ENCODE results near the gene IKBKG. TPM values are rescaled to one million over a fixed set of nuclear protein-coding genes. Genes with fewer than 3 reads are reported as not detected.

Gene IKBKG
- total and polyA plus RNA-seq, 2 of the 13 experiments (the other 11 are each of a cell fraction or from before 2014, with no cell fraction given) = 30.6 to 44.3 TPM

- TF ChIP-seq ZNF362 (CRISPR knock-in tag; IDR thresholded peaks at IDR 0.05; ENCODE audit: borderline replicate concordance) = no peak
- no peak for TF ChIP-seq NR2F6 (IDR thresholded peaks at IDR 0.05)
- 0 out of 2 replicates have a peak, but pooled peaks have one; percentile 43 for TF ChIP-seq NR2F6 (CRISPR knock-in tag; IDR thresholded peaks at IDR 0.05)
- no peak for TF ChIP-seq SOX6 (IDR thresholded peaks at IDR 0.05)
- TF ChIP-seq SOX6 (CRISPR knock-in tag; IDR thresholded peaks at IDR 0.05) = peak; percentile 38; the same call in 1 of the 2 replicates
- no peak for TF ChIP-seq E2F5 (CRISPR knock-in tag; conservative IDR thresholded peaks at IDR 0.05)
- no peak for TF ChIP-seq GPBP1L1 (CRISPR knock-in tag; IDR thresholded peaks at IDR 0.05)
- TF ChIP-seq ZNF616 (CRISPR knock-in tag; IDR thresholded peaks at IDR 0.05; ENCODE audit: low read depth) = no peak
- TF ChIP-seq TFAP4 (IDR thresholded peaks at IDR 0.05; ENCODE audit: borderline replicate concordance, low read depth) = peak; percentile 11; the same call in 1 of the 2 replicates
- no peak for TF ChIP-seq ZNF230 (CRISPR knock-in tag; IDR thresholded peaks at IDR 0.05)
- TF ChIP-seq ZNF333 (CRISPR knock-in tag; IDR thresholded peaks at IDR 0.05; ENCODE audit: borderline replicate concordance) = 0 out of 2 replicates have a peak, but pooled peaks have one; percentile 36
- no peak for TF ChIP-seq NCOA1 (CRISPR knock-in tag; IDR thresholded peaks at IDR 0.05)
- 0 out of 2 replicates have a peak, but pooled peaks have one; percentile 26 for TF ChIP-seq GATAD2A (CRISPR knock-in tag; IDR thresholded peaks at IDR 0.05)
- TF ChIP-seq PATZ1 (CRISPR knock-in tag; IDR thresholded peaks at IDR 0.05) = peak; percentile 40; the same call in 1 of the 2 replicates
- TF ChIP-seq UBTF (CRISPR knock-in tag; IDR thresholded peaks at IDR 0.05) = peak; percentile 49
- TF ChIP-seq RAD21 (CRISPR knock-in tag; IDR thresholded peaks at IDR 0.05) = peak; percentile 99
- no peak for TF ChIP-seq DMTF1 (CRISPR knock-in tag; IDR thresholded peaks at IDR 0.05)
- TF ChIP-seq FOSL2 (CRISPR knock-in tag; IDR thresholded peaks at IDR 0.05) = peak; percentile 48
These were observed 12.7 kb upstream of the IKBKG start (continued) for GRCh38 chrX:154534526-154535322.
